MCF 10A (cell line): ENCODE data around the gene LAMB4. TPM values are rescaled to one million over a fixed set of nuclear protein-coding genes. Genes with fewer than 3 reads are reported as not detected.

Experiments
- BruUV-seq: library from RNA; stranded (reverse); fragments of 400-500 nt; replicated peaks from 2 replicates; lab custom pipeline; 2021; lab: Mats Ljungman, UMichigan
- CTCF ChIA-PET: fragments of 300-600 bp; sonication (Branson Sonifier 250); formaldehyde crosslinking; extraction: SDS; loops from one replicate; lab custom pipeline; 2021; ENCODE audit warnings: antibody characterized with exemption, inconsistent platforms; lab: Yijun Ruan, JAX
- POLR2A ChIA-PET: fragments of 300-600, 350-650 bp; sonication (Branson Sonifier 250); formaldehyde crosslinking; extraction: SDS; loops from one replicate; lab custom pipeline; 2020; ENCODE audit warnings: antibody characterized with exemption, inconsistent platforms; lab: Yijun Ruan, JAX
- DNase-seq: peaks from one replicate; pipeline ENCODE4 v3.0.0-alpha.2; 2018; ENCODE audit not compliant: unreplicated experiment
- H3K27ac Mint-ChIP-seq: one replicate; pipeline ENCODE4 v1.8.0; 2022; ENCODE audit warnings: mild to moderate bottlenecking, low read depth, mixed read lengths; ENCODE audit not compliant: unreplicated experiment
- H3K27me3 Mint-ChIP-seq: one replicate; pipeline ENCODE4 v1.8.0; 2022; ENCODE audit warnings: mixed read lengths; ENCODE audit not compliant: insufficient read depth, unreplicated experiment
- H3K36me3 Mint-ChIP-seq: one replicate; pipeline ENCODE4 v1.8.0; 2022; ENCODE audit warnings: mild to moderate bottlenecking, moderate library complexity, mixed read lengths; ENCODE audit not compliant: insufficient read depth, unreplicated experiment
- H3K4me1 Mint-ChIP-seq: one replicate; pipeline ENCODE4 v1.8.0; 2022; ENCODE audit warnings: mixed read lengths; ENCODE audit not compliant: insufficient read depth, unreplicated experiment
- H3K4me3 Mint-ChIP-seq: one replicate; pipeline ENCODE4 v1.8.0; 2022; ENCODE audit warnings: mild to moderate bottlenecking, moderate library complexity, mixed read lengths; ENCODE audit not compliant: unreplicated experiment
- H3K9me3 Mint-ChIP-seq: one replicate; pipeline ENCODE4 v1.8.0; 2022; ENCODE audit warnings: mixed read lengths; ENCODE audit not compliant: unreplicated experiment
- intact Hi-C: fragments of 100-400 bp; cut with micrococcal nuclease; formaldehyde crosslinking; loops from 2 replicates; pipeline ENCODE4 v1.14.1; 2022
- total RNA-seq: library from RNA; stranded (reverse); gene quantifications from 2 replicates; pipeline ENCODE4 v1.2.3, GENCODE V29; 2022
- TF ChIP-seq, protein P1 (sequence below): fragments of 200-600 bp; IDR thresholded peaks from one replicate; pipeline ENCODE4 v1.8.0; 2022; ENCODE audit warnings: antibody characterized with exemption, mild to moderate bottlenecking; ENCODE audit not compliant: unreplicated experiment

The LAMB4 gene
- total RNA-seq, 1 experiment from 2014 or later, result 0.35 TPM

DNA sequence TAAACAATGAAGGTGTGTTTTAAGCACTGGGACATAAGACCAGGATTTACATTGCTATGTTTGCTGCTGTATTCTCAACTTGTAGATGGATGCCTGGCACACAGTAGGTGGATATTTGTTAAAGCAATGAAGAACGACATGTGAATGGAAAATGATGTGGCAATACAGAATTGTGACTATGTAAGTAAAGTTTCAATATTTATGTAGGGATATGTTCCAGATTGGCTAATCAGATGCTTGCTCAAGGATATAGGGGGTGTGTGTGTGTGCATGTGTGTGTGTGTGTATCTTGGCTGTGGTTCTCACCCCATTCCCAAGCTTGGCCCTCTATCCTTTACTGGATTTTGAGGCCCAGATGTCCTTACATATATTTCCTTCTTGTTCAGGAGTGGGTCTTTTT lies 84.5 kb downstream of the LAMB4 start:
- POLR2A ChIA-PET, result interaction anchor here (1.0 to 1.4 kb wide), 3 partner anchors 19 to 58 kb away, joined by 3 to 4 read pairs (median 4); no protein-coding TSS in a partner anchor
- Mint-ChIP-seq H3K4me3 (no peak overlapping the region), H3K27ac (no peak overlapping the region), H3K36me3 (no peaks in the 10 kb centered on the region), H3K4me1 (peaks cover 14% of the 10 kb centered on the region), H3K9me3 (no peaks in the 10 kb centered on the region), H3K27me3 (no peaks in the 10 kb centered on the region)
- no TSS peak for BruUV-seq
- DNase-seq, result peak; percentile 45
- TF ChIP-seq, protein P1, sequence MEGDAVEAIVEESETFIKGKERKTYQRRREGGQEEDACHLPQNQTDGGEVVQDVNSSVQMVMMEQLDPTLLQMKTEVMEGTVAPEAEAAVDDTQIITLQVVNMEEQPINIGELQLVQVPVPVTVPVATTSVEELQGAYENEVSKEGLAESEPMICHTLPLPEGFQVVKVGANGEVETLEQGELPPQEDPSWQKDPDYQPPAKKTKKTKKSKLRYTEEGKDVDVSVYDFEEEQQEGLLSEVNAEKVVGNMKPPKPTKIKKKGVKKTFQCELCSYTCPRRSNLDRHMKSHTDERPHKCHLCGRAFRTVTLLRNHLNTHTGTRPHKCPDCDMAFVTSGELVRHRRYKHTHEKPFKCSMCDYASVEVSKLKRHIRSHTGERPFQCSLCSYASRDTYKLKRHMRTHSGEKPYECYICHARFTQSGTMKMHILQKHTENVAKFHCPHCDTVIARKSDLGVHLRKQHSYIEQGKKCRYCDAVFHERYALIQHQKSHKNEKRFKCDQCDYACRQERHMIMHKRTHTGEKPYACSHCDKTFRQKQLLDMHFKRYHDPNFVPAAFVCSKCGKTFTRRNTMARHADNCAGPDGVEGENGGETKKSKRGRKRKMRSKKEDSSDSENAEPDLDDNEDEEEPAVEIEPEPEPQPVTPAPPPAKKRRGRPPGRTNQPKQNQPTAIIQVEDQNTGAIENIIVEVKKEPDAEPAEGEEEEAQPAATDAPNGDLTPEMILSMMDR, result no peak
- CTCF ChIA-PET, result interaction anchor here (0.6 kb wide), 1 partner anchor 9 kb away, joined by 4 read pairs; no protein-coding TSS in a partner anchor
- intact Hi-C loops, result no loop called here

GRCh38 chr7:108045154-108045553 lies 85.0 kb downstream of the LAMB4 start:
- Mint-ChIP-seq H3K4me1 (peaks cover 14% of the 10 kb centered on the region), H3K36me3 (no peaks in the 10 kb centered on the region), H3K4me3 (no peak overlapping the region), H3K27me3 (no peaks in the 10 kb centered on the region), H3K27ac (no peak overlapping the region), H3K9me3 (no peaks in the 10 kb centered on the region)
- ChIA-PET CTCF (interaction anchor here (0.6 to 1.1 kb wide), 4 partner anchors 10 to 1020 kb away, joined by 3 to 4 read pairs (median 4); partner anchors contain the start of gene LAMB1), POLR2A (interaction anchor here (1.0 to 1.5 kb wide), 4 partner anchors 16 to 58 kb away, joined by 3 to 9 read pairs (median 4); no protein-coding TSS in a partner anchor)
- DNase-seq, result no peak
- TF ChIP-seq, protein P1, result no peak
- BruUV-seq, result no TSS peak
- intact Hi-C loops, result no loop called here

DNA sequence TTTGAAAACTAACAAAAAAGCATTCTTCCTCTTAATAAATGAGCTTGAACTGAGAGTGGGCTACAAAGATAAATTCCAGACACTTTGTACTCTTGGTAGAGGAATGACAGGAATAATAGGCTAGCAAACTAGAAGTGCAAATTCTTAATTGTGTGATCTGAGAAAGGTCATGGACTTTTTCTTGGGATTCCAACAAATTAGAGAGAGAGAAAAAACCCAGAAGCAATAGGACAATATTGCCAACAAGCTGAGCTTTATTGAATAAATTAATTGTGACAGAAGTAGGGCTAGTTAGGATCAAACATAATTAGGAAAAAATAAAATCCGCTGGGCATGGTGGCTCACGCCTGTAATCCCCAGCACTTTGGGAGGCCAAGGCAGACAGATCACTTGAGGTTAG lies 85.8 kb downstream of the LAMB4 start:
- DNase-seq, result no peak
- Mint-ChIP-seq H3K4me3 (no peak overlapping the region), H3K36me3 (no peaks in the 10 kb centered on the region), H3K27me3 (no peaks in the 10 kb centered on the region), H3K9me3 (no peaks in the 10 kb centered on the region), H3K4me1 (peaks cover 14% of the 10 kb centered on the region), H3K27ac (no peak overlapping the region)
- intact Hi-C loops, result no loop called here
- CTCF ChIA-PET, result interaction anchor here (0.9 to 1.1 kb wide), 2 partner anchors 24 to 41 kb away, joined by 4 read pairs; partner anchors contain the start of gene LAMB1
- TF ChIP-seq, protein P1, result no peak
- BruUV-seq, result no TSS peak
- POLR2A ChIA-PET, result interaction anchor here (0.7 to 1.5 kb wide), 3 partner anchors 17 to 59 kb away, joined by 3 to 9 read pairs (median 4); no protein-coding TSS in a partner anchor

DNA sequence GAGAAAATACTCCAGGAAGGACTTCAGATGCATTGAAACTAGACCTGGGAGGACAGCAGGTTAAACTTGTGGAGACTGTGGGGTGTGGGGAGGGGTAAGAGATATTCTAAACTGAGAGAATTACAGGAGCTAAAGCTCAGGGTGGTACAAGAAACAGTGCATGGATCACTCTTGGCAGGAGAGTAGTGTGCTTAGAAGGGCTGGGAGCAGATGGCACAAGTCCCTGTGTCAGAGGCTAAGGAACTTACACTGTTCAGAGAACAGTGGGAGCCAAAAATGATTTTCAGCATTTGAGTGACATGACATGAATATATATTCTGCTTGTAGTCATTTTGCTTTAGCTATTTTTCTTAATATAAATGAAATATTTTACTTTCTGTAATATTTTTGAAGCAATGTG lies 91.2 kb downstream of the LAMB4 start:
- BruUV-seq, result no TSS peak
- ChIA-PET CTCF (interaction anchor here (0.6 to 2.8 kb wide), 3 partner anchors 14 to 75 kb away, joined by 3 to 11 read pairs (median 4); no protein-coding TSS in a partner anchor), POLR2A (no interaction called here)

More for the DNA sequence above, 91.2 kb downstream of the LAMB4 start:
- intact Hi-C loops, result no loop called here
- Mint-ChIP-seq H3K36me3 (no peaks in the 10 kb centered on the region), H3K4me1 (no peaks in the 10 kb centered on the region), H3K27ac (no peak overlapping the region), H3K27me3 (no peaks in the 10 kb centered on the region), H3K4me3 (no peak overlapping the region), H3K9me3 (no peaks in the 10 kb centered on the region)
- TF ChIP-seq, protein P1, result no peak
- no peak for DNase-seq
